HS-5 (cell line): ENCODE measurements around the gene NLRX1.
"Not testable (repeated sequence)": the region's sequence is repeated elsewhere in the genome, so short reads cannot be mapped to it uniquely, and the experiment has no call there.

Experiments used
- DNase-seq: peaks from one replicate; pipeline ENCODE4 v3.0.0-alpha.2; 2012; ENCODE audit warnings: low read depth

The NLRX1 gene

GRCh38 chr11:119184399-119184798 is 15.9 kb downstream of the NLRX1 start:
- DNase-seq, result not testable (repeated sequence)

GRCh38 chr11:119185981-119186634 is 17.6 kb downstream of the NLRX1 start:
- no peak for DNase-seq

GRCh38 chr11:119187123-119187892 is 18.8 kb downstream of the NLRX1 start:
- no peak for DNase-seq

- DNase-seq, result no peak
Observed at GRCh38 chr11:119188067-119188466, 19.5 kb downstream of the NLRX1 start.

GRCh38 chr11:119188887-119189286 is 20.4 kb downstream of the NLRX1 start:
- no peak for DNase-seq

- DNase-seq, result no peak
Observed at GRCh38 chr11:119189393-119189792, 20.9 kb downstream of the NLRX1 start.

- no peak for DNase-seq
Observed at GRCh38 chr11:119190531-119190930, 22.0 kb downstream of the NLRX1 start.

GRCh38 chr11:119191265-119191664 is 22.7 kb downstream of the NLRX1 start:
- DNase-seq, result not testable (repeated sequence)

- DNase-seq, result no peak
Observed at GRCh38 chr11:119192111-119192510, 23.6 kb downstream of the NLRX1 start.

- DNase-seq, result no peak
Observed at GRCh38 chr11:119193001-119193400, 24.5 kb downstream of the NLRX1 start.

GRCh38 chr11:119193626-119194025 is 25.1 kb downstream of the NLRX1 start:
- DNase-seq, result no peak

GRCh38 chr11:119194811-119195440 is 26.4 kb downstream of the NLRX1 start:
- no peak for DNase-seq

- no peak for DNase-seq
Observed at GRCh38 chr11:119195680-119196079, 27.2 kb downstream of the NLRX1 start.

- peak; percentile 56 for DNase-seq
Observed at GRCh38 chr11:119196833-119197483, 28.4 kb downstream of the NLRX1 start.

- DNase-seq, result no peak
Observed at GRCh38 chr11:119198925-119199324, 30.4 kb downstream of the NLRX1 start.

- DNase-seq, result not testable (repeated sequence)
Observed at GRCh38 chr11:119201236-119201635, 32.7 kb downstream of the NLRX1 start.

GRCh38 chr11:119202554-119202953 is 34.0 kb downstream of the NLRX1 start:
- no peak for DNase-seq

- no peak for DNase-seq
Observed at GRCh38 chr11:119204066-119204465, 35.5 kb downstream of the NLRX1 start.

- DNase-seq, result no peak
Observed at GRCh38 chr11:119205080-119205479, 36.6 kb downstream of the NLRX1 start.

- peak; percentile 65 for DNase-seq
Observed at GRCh38 chr11:119205574-119206510, 37.3 kb downstream of the NLRX1 start, which contains the start of gene CBL. Gene CBL (plus strand): TSS chr11:119206339. CDS start chr11:119206418, 79 bp downstream.
